Effector CD8-positive, alpha-beta T cell (primary cell): Measurements from ENCODE around the gene FGF16.
"Not testable (repeated sequence)": the region's sequence is repeated elsewhere in the genome, so short reads cannot be mapped to it uniquely, and the experiment has no call there.

Experiments used
- DNase-seq: peaks from one replicate; lab custom pipeline; 2025; lab: John Stamatoyannopoulos, UW

The FGF16 gene

GRCh38 chrX:77446029-77446585, 1.1 kb upstream of the FGF16 start:
- no peak for DNase-seq

GRCh38 chrX:77447653-77448569, 722 bp downstream of the FGF16 start:
- DNase-seq = no peak

- DNase-seq = no peak
Measured at GRCh38 chrX:77450415-77450814, 3.2 kb downstream of the FGF16 start.

- DNase-seq = no peak
Measured at GRCh38 chrX:77450996-77451395, 3.8 kb downstream of the FGF16 start.

GRCh38 chrX:77453190-77453589, 6.0 kb downstream of the FGF16 start:
- no peak for DNase-seq

- DNase-seq = no peak
Measured at GRCh38 chrX:77455437-77455836, 8.2 kb downstream of the FGF16 start.

- no peak for DNase-seq
Measured at GRCh38 chrX:77484045-77484444, 36.9 kb downstream of the FGF16 start.

- no peak for DNase-seq
Measured at GRCh38 chrX:77493677-77494553, 46.7 kb downstream of the FGF16 start.

GRCh38 chrX:77500164-77500563, 53.0 kb downstream of the FGF16 start:
- not testable (repeated sequence) for DNase-seq

GRCh38 chrX:77502951-77503525, 55.8 kb downstream of the FGF16 start:
- no peak for DNase-seq

- DNase-seq = no peak
Measured at GRCh38 chrX:77505227-77505626, 58.0 kb downstream of the FGF16 start.
